Measurements from ENCODE around the gene FCRL5. TPM values are rescaled to one million over a fixed set of nuclear protein-coding genes. Genes with fewer than 3 reads are reported as not detected.

Gene FCRL5
- total and polyA plus RNA-seq, 9 of the 15 experiments (the other 6 are each of a cell fraction or from before 2014, with no cell fraction given) = not detected

- intact Hi-C loops (cut with micrococcal nuclease) = no loop called here
- TF ChIP-seq ZNF436 (CRISPR knock-in tag; IDR thresholded peaks at IDR 0.05) = no peak
- no peak for TF ChIP-seq E2F3 (CRISPR knock-in tag; IDR thresholded peaks at IDR 0.05)
- no peak for TF ChIP-seq ZKSCAN1 (IDR thresholded peaks at IDR 0.05; ENCODE audit: low read depth, low read length)
- TF ChIP-seq ZNF395 (CRISPR knock-in tag; IDR thresholded peaks at IDR 0.05) = no peak
- TF ChIP-seq ZNF140 (CRISPR knock-in tag; IDR thresholded peaks at IDR 0.05) = no peak
- no peak for TF ChIP-seq RBM25 (IDR thresholded peaks at IDR 0.05; ENCODE audit: low read depth, low read length, severe bottlenecking)
- TF ChIP-seq HDAC6 (IDR thresholded peaks at IDR 0.05; ENCODE audit: low read depth, low read length) = no peak
- no peak for TF ChIP-seq NCOA6 (IDR thresholded peaks at IDR 0.05)
- no peak for TF ChIP-seq HBP1 (CRISPR knock-in tag; IDR thresholded peaks at IDR 0.05)
- no peak for TF ChIP-seq TRIM28 (IDR thresholded peaks at IDR 0.05)
- TF ChIP-seq PREB (CRISPR knock-in tag; IDR thresholded peaks at IDR 0.05) = no peak
- no peak for TF ChIP-seq TAF1 (IDR thresholded peaks at IDR 0.05; ENCODE audit: control insufficient read depth, extremely low read depth, insufficient read depth, low read length, severe bottlenecking)
- TF ChIP-seq CBX8 (IDR thresholded peaks at IDR 0.05; ENCODE audit: borderline replicate concordance, extremely low read depth, low read depth, low read length, poor library complexity, severe bottlenecking) = no peak
- no peak for TF ChIP-seq TSC22D4 (tag; IDR thresholded peaks at IDR 0.05)
- TF ChIP-seq KLF1 (tag; IDR thresholded peaks at IDR 0.05) = no peak
- no peak for TF ChIP-seq ARID3A (IDR thresholded peaks at IDR 0.05; ENCODE audit: borderline replicate concordance, low read depth, low read length)
- TF ChIP-seq ZSCAN29 (IDR thresholded peaks at IDR 0.05) = no peak
These were observed 69.6 kb downstream of the FCRL5 start for GRCh38 chr1:157482717-157483116.

More at GRCh38 chr1:157482717-157483116, 69.6 kb downstream of the FCRL5 start:
- FAIRE-seq = no peak
- DNase-seq (ENCODE audit: extremely low read depth in 1 of 4, low spot score in 3 of 4) = no peak
- Histone ChIP-seq H3K9me3 (replicated peaks; ENCODE audit: control insufficient read depth, insufficient read depth, low read depth, low read length) (no peaks in the 10 kb centered on the region), H3K4me3 (no peak overlapping the region), H3K79me2 (ENCODE audit: control insufficient read depth, insufficient read depth, low read length) (no peaks in the 10 kb centered on the region), H3K36me3 (ENCODE audit: control insufficient read depth, insufficient read depth, low read length) (no peaks in the 10 kb centered on the region), H3K4me1 (replicated peaks in 1 of 2; ENCODE audit: control insufficient read depth in 2 of 2, insufficient read depth in 2 of 2, low read length in 2 of 2) (peaks cover 0 to 10% of the 10 kb centered on the region in 2 experiments; a peak in 3 of 5 replicates), H2AFZ (ENCODE audit: low read depth, low read length) (no peak overlapping the region), H3K27me3 (ENCODE audit: control insufficient read depth in 2 of 2, insufficient read depth in 2 of 2, low read length in 2 of 2) (0 out of 5 replicates have a peak, but pooled peaks cover 0 to 3% of the 10 kb centered on the region in 2 experiments), H4K20me1 (replicated peaks; ENCODE audit: control insufficient read depth, insufficient read depth, low read length) (no peaks in the 10 kb centered on the region), H3K9me1 (ENCODE audit: control insufficient read depth, insufficient read depth, low read length) (no peaks in the 10 kb centered on the region), H3K4me2 (ENCODE audit: insufficient read depth, low read length) (no peak overlapping the region), H3K27ac (ENCODE audit: extremely low read depth, low read depth, low read length) (no peak overlapping the region), H3K9ac (ENCODE audit: insufficient read depth in 1 of 2, low read depth in 2 of 2, low read length in 2 of 2) (no peak overlapping the region)
- ATAC-seq = no peak
- in situ Hi-C loops (cut with MboI) = no loop called here
- WGBS (ENCODE audit: insufficient coverage, low coverage, missing lambda C conversion rate) = 6% methylated on average over 2 of the region's 2 CpGs
- BruUV-seq (replicated peaks) = no TSS peak
- ChIA-PET POLR2A (interaction anchor here (0.6 to 1.0 kb wide), 2 partner anchors 17 to 172 kb away, joined by 3 read pairs; no protein-coding TSS in a partner anchor), CTCF (ENCODE audit: low intra/inter-chr PET ratio) (no interaction called here)

All from K562 (cell line).